ENCODE data around the gene COMMD8.
"Not testable (repeated sequence)": the region's sequence is repeated elsewhere in the genome, so short reads cannot be mapped to it uniquely, and the experiment has no call there.

The COMMD8 gene

DNA sequence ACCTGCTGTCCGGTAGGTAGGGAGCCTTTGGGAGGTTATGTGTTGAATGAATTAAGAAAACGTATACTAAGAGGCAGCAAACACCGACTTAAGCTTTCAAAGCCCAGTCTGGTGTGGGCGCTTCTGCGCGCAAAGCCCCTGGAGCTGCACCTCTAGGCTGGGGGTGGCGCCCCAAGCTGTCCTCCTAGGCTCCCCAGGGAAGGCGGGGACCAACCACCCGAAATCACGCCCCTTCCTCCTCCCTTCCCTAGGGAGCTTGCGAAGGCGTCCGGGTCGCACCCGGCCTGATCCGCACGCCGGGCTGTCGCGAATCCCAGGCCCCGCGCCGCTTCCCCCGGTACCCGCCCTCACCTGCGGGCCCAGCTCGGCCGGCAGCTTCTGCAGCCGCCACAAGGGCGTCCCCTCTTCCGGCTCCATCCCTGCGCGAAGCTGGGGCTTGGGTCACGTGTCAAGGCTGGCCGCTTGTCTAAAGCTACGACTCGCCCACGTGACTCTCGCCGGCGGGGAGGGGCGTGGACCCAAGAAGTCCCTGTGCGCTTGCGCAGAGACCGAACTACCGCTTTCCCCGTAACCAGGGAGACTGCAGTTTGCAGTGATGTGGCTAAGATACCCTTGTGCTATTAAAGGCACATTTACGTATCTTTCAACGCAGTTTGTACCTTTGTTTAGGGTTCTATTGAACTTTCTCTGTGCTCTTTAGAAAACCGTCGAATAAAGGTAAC is at the start of gene COMMD8:
Gene COMMD8 (minus strand): TSS at position 468 of the 722 bp plus-strand sequence. CDS start 51 bp downstream, at position 417.
- DNase-seq = peak; percentile 98

DNA sequence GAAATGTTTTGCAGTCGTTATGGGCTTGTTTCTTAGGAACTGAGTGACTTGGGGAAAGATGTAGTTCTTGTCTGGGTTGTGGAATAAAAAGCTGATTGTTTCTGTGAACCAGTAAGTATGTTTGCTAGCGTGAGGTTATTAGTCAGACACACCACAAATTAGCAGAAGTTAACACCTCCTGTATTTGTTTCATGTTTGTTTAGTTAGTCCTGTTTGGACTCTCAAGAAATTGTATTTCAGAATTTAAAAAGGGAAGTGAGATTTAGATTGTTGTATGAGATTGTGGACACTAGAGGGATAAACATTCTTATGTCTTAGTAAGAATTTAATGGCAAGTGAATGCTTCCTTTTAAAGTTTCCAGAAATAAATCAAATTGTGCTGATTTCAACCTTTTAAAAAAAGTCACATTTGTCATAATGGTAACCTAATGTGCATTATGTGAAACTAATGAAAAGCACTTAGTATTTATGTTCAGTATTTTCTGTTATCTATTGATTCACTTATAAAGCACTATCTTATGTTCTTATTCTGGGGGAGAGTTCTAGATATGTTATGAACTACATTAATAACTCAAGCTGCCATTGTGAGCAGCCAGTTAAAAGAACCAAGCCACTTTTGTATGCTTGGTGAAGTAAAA is 47.1 kb upstream of the COMMD8 start:
- no peak for DNase-seq

DNA sequence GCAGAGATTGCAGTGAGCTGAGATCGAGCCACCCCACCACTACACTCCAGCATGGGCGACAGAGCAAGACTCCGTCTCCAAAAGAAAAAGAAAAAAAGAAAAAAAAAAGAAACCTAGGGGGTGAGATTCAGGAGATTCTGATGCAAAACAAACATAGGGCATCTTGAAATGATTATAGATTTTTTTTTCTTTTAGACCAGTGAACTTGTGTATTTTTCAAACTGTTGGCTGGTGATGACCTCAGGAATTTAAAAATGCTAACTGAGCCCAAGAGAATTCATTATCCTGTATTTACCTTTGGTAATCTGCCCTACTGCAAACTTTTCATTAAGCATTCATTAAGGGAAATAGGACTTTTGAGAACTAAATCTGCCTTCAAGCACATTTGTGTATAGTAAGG is 42.2 kb upstream of the COMMD8 start:
- DNase-seq = no peak

DNA sequence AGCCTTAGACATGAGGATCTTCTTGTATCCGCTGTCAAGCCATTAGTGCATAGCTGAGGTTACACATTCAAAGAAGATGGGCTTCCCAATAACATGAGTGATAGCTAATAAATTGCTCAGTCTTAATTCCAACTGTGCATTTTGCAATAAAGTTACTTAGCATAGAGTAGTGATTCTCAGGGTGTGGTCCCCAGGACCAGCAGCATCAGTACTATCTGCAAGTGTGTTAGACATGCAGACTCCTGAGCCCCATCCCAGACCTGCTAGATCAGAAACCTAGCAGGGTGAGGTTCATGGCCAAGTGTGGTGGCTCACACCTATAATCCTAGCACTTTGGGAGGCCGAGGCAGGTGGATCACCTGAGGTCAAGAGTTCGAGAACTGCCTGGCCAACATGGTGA is 41.6 kb upstream of the COMMD8 start:
- DNase-seq = no peak

DNA sequence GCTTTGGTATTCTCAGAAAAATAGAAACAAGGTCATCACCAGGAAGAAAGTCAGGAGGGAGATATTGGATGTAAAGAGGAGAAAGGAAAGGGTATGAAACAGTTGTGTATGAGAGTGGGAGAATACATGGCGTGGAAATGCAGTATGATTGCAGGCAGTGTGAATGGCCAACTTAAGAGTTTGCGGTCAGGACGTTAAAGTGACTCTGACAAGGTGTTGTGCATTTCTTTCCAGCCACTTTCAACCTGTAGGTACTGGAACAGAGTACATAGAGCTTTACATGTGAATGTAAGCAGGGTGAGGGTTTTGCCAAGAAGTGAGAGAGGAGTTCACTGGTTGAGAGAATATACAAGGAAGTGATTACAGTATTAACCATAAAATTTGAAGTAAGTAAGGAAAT is 37.3 kb upstream of the COMMD8 start:
- DNase-seq = no peak

DNA sequence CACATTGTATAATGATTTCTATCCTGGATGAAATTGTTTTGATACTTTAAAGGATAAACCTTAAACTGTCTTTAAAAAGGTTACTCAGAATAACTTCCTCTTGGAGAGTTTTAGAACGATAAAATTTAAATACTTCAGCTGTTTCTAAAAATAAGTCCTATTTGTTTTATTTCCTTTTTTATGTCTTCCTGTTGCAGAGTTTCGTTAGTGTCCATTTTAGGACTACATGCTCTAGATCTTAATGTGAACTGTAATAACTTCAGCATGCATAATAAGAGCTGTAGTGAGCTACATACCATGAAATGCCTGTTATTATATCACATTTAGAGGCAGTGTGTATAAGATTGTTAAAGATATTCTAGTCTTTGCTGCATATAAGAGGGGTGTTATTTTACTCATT is 36.2 kb upstream of the COMMD8 start:
- DNase-seq = no peak

DNA sequence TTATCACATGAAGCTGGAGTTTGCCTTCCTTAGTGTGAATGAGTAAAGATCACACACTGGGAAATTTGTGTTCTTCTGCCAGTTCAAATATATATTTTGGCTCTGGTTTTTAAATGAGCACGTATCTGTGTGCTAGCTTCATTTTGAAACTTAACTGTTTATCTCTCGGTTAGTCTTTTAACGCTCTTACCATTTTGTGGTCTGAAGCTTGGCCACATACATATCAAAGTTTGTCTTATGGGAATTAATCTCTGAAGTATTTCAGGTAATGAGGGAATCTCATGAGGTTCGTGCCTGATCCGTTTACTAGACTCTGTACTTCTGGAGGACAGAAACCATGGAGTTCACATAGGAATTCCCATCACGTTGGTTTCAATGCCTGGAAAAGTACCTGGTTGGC is 35.4 kb upstream of the COMMD8 start:
- no peak for DNase-seq

DNA sequence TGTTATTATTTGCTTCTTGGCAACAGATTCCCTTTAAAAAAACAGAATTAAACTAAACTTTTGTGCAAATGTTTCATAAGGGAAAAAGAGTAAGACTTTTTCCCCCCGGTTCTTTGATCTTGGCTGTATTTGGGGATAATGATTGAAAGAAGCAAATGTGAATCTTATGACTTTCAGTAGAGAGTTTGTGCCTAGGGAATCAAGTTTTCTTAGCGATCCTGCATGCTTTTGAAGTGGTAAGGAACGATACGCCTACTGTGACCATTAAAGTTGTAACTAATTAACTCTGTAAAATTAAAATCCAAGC is 30.6 kb upstream of the COMMD8 start:
- DNase-seq = no peak

DNA sequence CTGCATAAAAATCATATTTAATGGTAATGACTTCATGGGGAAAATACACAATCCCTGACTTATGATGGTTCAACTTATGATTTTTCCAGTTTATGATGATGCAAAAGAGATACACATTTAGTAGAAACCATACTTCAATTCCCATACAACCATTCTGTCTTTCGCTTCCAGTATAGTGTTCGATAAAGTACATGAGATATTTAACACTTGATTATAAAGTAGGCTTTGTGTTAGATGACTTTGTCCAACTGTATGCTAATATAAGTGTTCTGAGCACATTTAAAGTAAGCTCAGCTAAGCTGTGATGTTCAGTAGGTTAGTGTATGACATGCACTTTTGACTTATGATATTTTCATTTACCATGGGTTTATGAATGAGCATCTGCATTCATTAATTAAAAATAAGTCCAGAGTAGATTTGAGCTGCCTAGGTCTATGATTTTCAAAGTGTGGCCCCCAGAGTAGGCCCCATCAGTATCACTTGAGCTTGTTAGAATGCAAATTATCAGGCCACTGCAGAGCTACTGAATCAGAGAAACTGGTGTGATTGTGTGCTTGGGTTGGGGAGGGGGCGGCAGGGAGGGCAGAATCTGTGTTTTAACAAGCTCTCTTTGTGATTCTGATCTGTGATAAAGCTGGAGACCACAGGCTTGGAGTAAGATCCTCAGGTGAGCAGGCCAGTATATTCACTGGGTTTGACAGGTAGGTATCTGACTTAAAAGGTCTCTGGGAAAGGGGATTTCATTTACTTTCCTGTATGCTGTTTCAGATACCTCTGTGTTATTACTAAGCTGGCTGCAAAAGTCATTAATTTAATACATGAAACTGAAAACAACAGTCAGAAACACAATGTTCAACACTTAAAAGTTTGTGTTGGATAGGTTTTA is 30.0 kb upstream of the COMMD8 start:
- DNase-seq = no peak

DNA sequence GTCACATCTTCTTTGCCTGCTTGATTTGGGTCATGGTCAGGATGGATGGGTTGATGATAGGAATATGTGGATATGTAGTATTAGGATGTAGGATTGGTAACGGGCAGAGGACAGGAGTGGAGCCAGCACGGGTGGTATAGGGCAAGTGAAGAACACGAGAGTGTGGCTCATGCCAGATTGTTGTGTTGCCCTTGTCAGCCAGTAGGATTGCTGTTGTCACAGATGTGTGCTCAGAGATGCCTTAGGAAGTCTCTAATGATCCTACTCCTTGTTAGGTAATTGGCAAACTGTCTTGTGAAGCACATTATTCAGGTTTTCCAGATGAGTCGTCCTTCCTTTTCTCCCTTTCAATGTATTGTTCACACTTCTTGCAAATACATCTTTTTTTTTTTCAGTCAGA is 27.0 kb upstream of the COMMD8 start:
- no peak for DNase-seq

DNA sequence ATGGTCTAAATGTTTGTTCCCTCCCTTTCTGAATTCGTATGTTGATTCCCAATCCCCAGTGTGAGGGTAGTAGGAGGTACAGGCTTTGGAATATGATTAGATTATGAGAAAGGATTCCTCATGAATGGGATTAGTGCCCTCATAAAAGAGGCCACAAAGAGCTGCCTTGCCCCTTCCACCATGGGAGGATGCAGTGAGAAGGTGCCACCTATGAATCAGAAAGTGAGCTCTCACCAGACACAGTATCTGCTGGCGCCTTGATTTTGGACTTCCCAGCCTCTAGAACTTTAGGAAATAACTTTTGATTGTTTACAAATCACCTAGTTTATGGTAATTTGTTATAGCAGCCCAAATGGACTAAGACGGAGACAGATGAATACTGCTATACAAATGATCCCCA is 25.2 kb upstream of the COMMD8 start:
- DNase-seq = no peak

DNA sequence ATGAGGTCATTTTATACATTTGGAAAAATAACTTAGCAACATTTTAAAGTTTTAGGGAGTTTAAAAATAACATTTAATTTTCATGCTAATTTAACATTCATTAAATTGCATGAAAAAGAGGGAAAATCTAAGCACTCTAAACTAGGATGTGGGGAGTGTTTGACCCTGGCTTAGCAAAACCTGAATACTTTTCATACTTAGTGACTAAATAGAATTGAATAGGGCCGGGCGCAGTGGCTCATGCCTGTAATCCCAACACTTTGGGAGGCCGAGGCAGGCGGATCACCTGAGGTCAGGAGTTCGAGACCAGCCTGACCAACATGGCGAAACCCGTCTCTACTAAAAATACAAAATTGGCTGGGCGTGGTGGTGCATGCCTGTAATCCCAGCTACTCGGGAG is 23.2 kb upstream of the COMMD8 start:
- not testable (repeated sequence) for DNase-seq

DNA sequence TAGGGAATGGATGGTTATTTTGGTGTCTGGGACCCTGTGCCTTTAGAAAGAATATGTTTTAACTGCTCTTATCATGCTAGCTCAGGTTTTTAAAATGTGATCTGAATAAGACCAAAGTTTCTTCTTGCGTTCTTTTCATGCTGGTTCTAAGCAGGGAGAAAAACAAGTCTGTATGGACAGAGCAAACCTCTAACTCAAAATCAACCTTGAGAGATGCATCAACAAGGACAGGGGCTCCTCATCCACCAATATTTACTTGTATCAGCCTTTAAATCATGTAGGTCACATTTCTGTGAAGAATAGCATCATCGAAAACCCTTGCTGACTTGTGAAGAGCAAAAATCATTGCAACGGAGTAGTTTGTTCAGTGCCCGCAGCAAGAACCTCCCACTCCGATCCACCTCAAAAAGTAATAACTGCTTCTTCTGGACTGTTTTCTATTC is 22.8 kb upstream of the COMMD8 start:
- no peak for DNase-seq

DNA sequence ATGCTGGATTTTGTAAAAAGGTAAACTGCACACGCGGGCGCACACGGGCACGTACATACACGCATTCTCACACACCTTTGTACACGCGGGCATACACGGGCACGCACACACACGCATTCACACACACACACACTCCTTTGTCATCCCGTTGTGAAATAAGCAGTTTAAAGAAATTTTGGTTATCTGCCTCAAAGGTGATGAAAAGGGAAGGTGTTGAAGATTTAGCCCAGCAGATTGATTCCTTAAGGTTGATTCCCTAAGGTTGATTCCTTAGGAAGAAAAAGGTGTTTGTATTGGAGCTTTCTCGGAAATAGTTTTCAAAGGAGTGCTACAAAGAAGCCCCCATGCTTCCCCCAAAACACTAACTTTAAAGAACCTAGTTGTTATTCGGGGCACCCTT is 22.3 kb upstream of the COMMD8 start:
- no peak for DNase-seq

DNA sequence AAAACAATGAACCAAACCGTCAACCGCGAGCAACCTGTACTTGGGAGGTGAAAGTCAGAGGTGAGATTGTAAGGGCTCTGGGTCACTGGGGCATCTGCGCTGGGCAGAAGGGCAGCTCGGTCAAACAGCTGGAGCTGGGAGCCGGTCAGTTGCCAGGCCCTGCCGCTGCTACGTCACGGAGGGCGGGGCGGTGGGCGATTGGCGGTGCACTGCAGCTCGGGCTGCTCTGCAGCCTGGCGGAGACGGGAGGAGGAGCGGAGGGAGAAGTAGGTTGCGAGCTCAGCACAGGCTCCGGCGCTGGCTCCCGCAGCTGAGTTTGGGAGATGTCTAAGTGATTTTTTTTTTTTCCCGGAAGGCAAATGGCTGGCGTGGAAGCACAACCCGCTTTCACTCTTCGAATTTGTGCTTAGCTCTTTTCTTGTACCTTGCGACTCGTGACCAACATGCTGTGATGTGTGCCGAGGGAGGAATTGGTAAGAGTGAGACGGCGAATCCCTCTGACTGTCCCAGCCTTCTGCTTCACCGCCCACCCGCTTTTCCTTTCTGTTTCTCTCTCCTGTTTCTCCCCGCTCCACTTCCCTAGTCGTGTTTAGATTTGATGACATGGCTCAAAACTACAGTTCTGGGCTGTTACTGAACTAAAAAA is 21.7 kb upstream of the COMMD8 start, which contains the start of gene ATP10D:
Gene ATP10D (plus strand): TSS at position 229 of the 646 bp plus-strand sequence. CDS start 27,266 bp downstream, outside the sequence.
- DNase-seq = peak; percentile 62

DNA sequence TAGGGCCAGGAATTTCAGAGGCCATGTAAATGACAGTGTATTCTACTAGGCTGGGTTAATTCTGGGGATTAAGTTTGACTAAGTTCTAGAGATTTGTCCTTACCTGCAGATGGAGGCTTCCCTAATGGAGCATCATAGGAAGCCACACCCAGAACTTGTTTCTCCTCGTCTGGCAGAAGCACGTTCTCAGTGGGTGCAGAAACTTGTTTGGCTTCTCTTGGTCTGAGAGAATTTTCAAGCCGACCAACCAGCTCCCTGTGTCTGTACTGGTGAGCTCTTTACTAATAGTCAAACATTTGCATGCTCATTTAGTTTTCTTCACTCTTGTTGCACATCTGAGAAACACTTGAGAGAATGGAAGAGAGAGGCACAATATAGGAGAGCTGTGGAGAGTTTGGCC is 20.7 kb upstream of the COMMD8 start:
- no peak for DNase-seq

DNA sequence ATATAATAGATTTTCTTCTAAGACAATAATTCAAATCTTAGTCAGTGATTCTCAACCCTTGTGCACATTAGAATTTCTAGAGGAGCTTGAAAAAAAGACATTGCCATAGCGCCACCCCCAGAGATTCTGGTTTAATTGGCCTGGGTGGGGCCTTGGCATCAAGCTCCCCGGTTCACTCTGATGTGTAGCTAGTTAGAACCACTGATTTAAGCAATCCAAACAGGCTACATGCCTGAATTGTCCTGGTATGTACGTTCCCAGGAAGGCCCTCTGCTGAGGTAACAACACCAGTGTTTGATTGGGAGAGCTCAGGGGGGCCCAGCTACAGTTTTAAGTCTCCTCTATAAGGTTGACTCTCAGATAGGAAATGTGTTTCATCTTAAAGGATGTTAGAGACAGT is 20.2 kb upstream of the COMMD8 start:
- no peak for DNase-seq

DNA sequence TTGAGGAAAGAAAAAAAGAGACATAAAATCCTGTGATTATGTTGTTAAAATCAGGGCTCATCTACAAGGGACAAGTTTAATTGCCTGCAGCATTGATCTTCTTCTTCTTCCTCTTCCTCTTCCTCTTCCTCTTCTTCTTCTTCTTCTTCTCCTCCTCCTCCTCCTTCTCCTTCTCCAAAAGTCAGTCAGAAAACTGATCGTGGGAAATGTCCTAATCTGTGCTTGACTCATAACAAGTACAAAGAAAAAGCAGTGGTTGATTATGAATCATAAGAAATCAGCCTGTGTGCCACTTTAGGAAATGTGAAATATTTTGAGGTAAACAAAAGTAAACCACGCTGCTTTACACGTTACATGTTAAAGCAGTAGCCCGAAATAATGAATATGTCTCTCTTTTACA is 18.8 kb upstream of the COMMD8 start:
- no peak for DNase-seq

DNA sequence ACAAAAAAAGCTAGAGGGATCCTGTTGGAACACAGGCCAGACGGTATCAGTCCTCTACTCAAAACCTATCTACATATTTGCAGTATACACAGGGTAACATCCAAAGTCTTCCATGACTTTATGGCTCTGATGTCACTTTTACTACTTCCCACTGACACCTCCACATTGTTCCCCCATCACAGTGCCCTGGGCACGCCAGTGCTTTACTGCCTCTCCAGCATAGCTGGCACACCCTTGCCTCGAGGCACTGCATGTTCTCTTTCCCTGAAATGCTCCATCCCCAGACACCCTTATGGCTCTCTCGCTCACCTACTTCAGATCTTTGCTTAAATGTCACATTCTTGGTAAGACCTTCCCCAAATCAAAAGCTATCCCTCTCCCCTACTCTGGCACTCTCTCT is 15.3 kb upstream of the COMMD8 start:
- DNase-seq = no peak

DNA sequence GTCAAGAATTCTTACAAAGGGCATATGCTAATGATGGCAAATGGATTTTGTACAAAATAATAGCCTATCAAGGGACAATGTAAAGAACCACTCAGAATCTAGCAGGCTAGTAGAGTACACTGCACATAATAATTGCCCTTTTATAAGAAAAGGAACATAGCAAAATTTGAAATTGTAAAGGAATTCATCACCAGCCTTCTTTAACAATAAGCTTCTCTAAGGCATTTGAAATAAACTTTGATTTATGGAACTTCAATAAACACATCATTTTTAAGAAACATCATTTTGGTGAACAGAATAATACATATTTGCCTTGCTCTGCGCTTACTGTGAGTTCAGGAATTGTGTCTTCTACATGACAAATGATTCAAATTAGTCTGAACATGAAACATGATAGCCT is 11.9 kb upstream of the COMMD8 start:
- no peak for DNase-seq

DNA sequence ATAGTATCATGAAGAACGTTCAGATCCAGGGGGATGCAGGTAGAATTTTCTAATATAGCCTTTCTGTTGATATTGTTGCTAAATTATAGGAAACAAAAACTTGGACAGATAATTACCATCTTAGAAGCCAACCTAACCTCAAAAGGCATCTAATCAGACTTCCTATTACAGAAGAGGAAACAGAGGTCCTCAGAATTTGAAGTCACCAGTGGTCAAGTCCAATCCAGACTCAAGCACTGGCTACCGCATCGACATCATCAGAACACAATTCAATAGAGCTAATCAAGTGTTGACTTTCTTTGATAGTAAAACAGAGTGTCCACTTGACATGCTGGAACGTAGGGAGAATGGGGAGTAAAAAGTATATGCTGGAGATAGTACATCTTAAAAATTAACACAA is 11.3 kb upstream of the COMMD8 start:
- no peak for DNase-seq

DNA sequence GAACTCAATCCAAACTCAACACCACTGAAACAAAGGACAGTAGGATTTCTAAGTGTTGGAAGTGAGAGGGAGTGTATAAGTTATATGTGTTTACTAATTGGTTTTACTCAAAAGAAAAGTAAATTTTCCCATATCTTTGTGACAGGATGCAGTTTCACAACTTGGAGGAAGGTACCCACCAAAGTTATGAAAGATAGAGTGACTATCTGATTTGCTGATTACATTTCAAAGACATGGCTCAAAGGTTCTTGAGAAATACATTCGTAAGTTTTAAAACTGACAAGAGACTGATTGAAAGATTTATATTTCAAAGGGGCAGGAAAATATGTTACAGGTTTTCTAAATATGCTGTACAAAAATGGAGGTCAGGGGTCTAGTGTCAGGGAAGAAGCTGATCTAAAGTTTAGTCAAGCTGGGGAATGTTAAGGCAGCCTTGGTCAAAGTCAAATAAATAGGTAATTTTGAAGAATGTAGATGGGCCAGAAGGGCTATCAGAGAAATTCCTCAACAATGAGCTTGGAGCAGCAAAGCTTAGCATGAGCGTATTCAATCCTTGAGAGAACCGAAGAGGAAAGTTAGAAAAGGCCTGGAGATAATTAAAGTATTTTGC is 9.7 kb upstream of the COMMD8 start:
- no peak for DNase-seq

DNA sequence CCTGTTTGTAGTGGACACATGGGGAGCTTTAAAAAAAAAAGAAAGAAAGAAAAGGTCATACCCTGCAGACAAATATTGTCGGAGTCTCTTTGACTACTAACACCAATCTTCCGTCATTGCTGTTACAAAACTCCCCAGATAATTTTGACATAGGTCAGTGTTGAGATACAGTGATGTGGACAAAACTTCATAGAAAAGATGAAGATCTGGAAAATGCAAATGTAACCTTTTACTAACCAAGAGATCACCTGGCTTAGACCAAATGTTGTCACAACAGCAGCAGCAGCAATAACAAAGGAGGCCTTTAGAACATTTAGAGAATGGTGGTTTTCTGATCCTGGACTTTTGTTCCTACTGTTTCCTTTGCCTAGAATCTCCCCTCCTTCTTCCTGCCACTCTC is 8.1 kb upstream of the COMMD8 start:
- no peak for DNase-seq

Measured in activated CD4-positive, alpha-beta T cell treated with anti-CD3 and anti-CD28 coated beads, Interleukin-2, amount 50 U/mL, for 1 hour (primary cell).